Stimulated activated CD4-positive, alpha-beta T cell treated with anti-CD3 and anti-CD28 coated beads, Interleukin-1b, Interleukin-23, amount 100 ng/mL, for 4 hours (primary cell): Measurements from ENCODE around the gene RASAL2.
"Not testable (repeated sequence)": the region's sequence is repeated elsewhere in the genome, so short reads cannot be mapped to it uniquely, and the experiment has no call there.

Experiments used
- DNase-seq, 2 donors: peaks; one replicate each; pipeline ENCODE4 v3.0.0-alpha.2; 2020; ENCODE audit warnings: low read depth in 2 of 2

The RASAL2 gene

GRCh38 chr1:178344513-178345091 lies 250.7 kb downstream of the RASAL2 start:
- DNase-seq: no peak

DNA sequence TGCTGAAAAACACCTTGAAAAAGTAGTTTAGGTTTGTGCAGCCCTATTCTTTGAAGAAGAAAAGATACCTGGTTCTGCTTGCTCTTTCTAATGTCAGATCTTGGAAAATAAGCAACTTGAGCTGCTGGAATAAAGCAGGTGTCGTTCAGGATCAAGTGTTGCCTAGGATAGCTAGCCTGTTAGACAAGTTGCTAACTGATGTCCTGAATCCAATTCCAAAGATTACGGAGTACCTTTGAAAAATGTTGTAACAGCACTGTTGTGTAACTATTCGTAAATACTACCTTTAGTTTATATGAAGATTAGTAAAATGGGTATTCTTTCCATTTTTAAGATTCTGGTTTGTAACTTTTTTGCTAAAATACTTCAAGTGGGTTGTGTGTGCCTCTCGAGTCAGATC lies 251.3 kb downstream of the RASAL2 start:
- no peak for DNase-seq

DNA sequence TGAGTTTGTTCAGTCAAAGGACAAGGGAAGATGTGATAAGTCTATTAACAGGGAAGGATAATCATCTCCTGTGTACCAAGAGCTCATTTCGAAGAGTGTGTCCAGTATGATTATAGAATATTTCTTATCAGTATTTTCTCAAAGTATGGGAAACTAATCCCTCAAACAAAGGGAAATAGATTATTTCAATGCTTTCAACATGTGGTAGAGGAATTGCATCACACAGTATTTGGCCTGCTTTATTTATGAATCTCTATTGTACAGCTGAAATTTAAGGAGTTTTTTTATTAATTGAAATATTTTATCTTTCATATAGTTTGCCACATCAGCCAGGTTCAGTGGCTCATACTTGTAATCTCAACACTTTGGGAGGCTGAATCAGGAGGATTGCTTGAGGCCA lies 251.9 kb downstream of the RASAL2 start:
- no peak for DNase-seq

DNA sequence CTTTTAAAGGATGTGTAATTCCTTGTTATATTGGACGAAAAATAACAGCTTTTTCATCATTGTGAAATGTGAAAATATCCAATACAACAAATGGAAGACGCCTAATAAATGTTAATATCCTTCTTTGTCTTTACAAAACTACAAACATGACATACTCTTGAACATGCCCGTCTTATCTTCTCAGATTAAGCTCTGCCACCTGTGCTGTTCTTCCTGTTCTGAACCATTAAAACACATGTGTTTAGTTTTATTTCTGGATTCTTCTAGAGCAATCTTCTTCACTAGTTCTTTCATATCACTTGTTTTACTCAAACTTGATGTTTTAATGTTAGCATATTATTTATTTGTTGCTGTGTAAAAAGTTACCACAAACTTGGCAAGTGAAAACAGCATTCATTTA lies 255.9 kb downstream of the RASAL2 start:
- no peak for DNase-seq

- DNase-seq: not testable (repeated sequence)
These were observed 258.0 kb downstream of the RASAL2 start for GRCh38 chr1:178351911-178352310.

DNA sequence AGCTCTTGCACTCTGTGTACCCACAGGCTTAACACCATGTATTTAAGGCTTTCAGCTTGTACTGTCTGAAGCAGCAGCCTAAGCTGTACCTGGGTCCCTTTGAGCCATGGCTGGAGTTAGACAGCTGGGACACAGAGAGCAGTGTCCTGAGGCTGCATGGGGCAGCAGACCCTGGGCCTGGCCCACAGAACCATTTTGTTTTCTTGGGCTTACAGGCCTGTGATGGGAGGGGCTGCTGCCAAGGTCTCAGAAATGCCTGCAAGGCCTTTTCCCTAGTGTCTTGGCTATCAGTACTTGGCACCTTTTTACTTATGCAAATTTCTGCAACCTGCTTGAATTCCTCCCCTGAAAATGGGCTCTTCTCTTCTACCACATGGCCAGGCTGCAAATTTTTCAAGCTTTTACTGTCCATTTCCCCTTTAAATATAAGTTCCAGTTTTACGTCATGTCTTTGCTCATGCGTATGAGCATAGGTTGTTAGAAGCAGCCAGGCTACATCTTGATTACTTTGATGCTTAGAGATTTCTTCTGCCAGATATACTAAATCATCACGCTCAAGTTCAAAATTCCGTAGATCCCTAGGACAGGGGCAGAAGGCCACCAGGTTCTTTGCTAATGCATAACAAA lies 259.0 kb downstream of the RASAL2 start:
- DNase-seq: no peak

DNA sequence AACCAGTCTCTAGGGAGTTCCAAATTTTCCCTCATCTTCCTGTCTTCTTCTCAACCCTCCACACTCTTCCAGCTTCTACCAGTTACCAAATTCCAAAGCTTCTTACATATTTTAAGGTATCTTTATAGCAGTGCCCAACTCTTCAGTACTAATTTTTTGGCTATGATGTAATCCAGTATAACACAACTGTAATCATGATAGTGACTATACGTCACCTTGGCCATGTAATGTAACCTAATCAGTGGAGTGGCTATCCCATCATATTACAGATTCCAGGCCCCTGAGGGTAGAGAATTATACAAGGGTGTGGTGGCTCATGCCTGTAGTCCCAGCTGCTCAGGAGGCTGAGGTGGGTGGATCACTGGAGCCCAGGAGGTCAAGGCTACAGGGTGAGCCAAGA lies 259.6 kb downstream of the RASAL2 start:
- DNase-seq: no peak

GRCh38 chr1:178354816-178355215 lies 260.9 kb downstream of the RASAL2 start:
- no peak for DNase-seq

- no peak for DNase-seq
These were observed 262.4 kb downstream of the RASAL2 start for GRCh38 chr1:178356299-178356698.

DNA sequence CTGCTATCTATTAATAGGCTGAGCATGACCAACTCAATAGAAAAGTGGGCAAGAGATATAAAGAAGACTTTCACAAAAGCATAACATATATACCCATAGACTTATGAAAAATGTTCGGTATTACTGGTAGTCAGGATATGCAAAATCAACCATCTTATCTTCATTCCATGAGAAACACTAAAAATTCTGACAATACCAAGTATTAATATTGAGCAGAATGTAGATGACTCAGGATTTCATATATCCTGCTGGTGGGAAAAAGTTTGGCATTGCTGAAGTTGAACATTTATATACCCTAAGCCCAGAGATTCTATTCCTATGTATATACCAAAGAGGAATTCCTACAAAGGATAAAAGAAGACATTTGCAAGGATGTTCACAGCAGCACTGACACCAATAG lies 264.6 kb downstream of the RASAL2 start:
- no peak for DNase-seq

- no peak for DNase-seq
These were observed 266.5 kb downstream of the RASAL2 start for GRCh38 chr1:178360421-178360820.

DNA sequence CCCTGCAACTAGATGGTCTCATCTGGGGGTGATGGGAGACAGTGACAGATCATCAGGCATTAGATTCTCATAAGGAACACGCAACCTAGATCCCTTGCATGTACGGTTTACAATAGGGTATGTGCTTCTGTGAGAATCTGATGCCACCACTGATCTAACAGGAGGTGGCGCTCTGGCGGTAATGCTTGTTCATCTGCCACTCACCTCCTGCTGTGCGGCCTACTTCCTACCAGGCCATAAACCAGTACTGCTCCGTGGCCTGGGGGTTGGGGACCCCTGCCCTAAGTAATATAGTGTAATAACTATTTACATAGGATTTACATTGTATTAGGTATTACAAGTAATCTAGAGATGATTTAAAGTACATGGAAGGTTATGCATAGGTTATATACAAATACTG lies 267.9 kb downstream of the RASAL2 start:
- no peak for DNase-seq

DNA sequence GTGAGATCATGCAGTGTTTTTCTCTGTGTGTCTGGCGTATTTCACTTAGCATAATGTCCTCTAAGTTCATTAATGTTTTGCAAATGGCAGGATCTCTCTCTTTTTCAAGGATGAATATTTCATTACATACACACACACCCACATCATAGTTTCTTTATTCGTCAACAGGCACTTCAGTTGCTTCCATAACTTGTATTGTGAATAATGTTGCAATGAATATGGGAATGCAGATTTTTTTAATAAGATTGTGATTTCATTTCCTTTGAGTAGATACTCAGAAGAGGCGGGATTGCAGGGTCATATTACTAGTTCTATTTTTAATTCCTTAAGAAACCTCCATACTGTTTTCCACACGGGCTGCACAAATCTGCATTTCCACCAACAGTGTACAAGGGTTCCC lies 268.8 kb downstream of the RASAL2 start:
- DNase-seq: no peak

- DNase-seq: no peak
These were observed 270.9 kb downstream of the RASAL2 start for GRCh38 chr1:178364782-178365181.

DNA sequence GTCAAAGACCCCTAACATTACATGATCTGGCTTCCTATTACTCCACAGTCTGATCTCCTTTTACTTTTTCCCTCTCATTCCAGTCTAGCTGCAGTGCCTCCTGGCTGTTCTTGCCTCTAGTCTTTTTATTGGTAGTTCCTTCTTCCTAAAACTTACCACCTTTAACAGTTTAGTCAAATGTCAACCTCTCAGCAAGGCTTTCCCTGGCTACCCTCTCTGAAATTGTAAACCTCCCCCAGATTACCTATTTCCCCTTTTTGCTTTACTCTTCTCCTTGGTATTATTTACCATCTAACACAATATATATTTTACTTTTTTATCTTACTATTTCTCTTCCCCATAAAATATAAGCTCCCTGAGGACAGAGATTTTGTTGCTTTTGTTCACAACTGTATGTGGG lies 273.2 kb downstream of the RASAL2 start:
- DNase-seq: no peak

GRCh38 chr1:178368208-178368607 lies 274.3 kb downstream of the RASAL2 start:
- DNase-seq: no peak

GRCh38 chr1:178371235-178371634 lies 277.3 kb downstream of the RASAL2 start:
- no peak for DNase-seq

DNA sequence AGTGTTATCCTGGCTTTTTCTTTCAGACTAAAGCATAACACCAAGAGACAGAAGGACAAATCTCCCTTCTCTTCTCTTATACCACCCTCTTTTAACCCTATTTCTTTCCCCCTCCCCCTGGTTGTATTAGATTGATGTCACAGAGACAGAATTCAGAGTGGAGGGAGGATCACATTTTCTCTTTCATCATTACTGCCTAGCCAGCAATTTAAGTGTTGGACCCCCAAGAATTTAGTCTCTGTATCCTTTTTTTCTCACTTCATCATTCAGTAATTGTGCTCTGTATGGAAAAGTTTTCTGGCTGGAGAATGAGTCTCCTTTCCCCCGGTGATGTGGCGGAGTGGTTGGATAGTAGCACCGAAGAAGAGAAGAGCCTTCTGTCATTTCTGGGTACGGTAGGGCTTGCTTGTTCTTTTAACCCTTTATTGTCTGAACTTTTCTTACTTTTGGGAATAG lies 278.1 kb downstream of the RASAL2 start:
- DNase-seq: no peak

- no peak for DNase-seq
These were observed 280.1 kb downstream of the RASAL2 start for GRCh38 chr1:178374016-178374415.

- no peak for DNase-seq
These were observed 282.1 kb downstream of the RASAL2 start for GRCh38 chr1:178376008-178376407.

GRCh38 chr1:178379807-178380206 lies 285.9 kb downstream of the RASAL2 start:
- DNase-seq: no peak

DNA sequence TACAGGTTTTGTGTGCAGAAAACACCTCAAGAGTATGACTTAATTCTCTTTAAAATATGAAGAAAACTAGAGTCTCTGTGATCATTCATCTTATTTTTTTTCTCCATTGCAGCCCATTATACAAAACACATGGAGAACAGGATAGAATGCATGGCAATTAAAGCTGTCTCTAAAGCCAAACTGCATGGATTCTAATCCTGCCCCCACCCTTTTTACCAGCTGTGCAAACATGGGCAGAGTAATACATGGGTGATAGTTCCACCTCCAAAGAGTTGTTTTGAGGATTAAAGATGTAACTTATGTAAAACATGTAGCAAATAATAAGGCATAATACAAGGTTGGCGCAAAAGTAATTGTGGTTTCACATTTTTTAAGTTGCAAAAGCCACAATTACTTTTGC lies 288.5 kb downstream of the RASAL2 start:
- no peak for DNase-seq

DNA sequence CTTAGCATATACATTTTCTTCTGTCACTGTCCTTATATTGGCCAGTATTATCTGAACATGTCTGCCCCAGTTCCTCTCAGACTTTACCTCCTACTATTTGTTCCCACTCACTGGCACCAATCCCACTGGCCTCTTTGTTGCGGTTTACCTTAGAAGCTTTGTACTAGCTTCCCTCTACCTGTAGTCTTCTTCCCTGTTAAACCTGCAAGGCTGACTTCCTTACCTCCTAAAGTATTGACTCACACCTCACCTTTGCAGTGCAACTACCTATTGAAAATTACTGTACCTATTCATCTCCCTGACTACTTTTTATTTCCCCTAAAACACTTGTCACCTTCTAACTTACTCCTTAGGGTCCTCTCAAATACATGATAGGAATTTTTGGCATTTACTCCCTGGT lies 291.8 kb downstream of the RASAL2 start:
- no peak for DNase-seq
